VCaP (cell line): ENCODE data around the gene ADARB2.

Experiments used
- H3K27ac ChIP-seq: fragments of 450-650 bp; 2 replicates; pipeline ENCODE4 v1.5.1; 2017
- CTCF ChIP-seq: fragments of 450-650 bp; conservative IDR thresholded peaks from 2 replicates; pipeline ENCODE4 v1.5.1; 2017; ENCODE audit warnings: mild to moderate bottlenecking, moderate library complexity

ADARB2 gene

GRCh38 chr10:1607466-1607865, 129.9 kb downstream of the ADARB2 start:
- TF ChIP-seq CTCF, result no peak
- H3K27ac ChIP-seq, result no peak overlapping the region

GRCh38 chr10:1605999-1606940, 131.1 kb downstream of the ADARB2 start:
- TF ChIP-seq CTCF, result no peak
- no peak overlapping the region for H3K27ac ChIP-seq

- no peak overlapping the region for H3K27ac ChIP-seq
These were observed 132.2 kb downstream of the ADARB2 start for GRCh38 chr10:1605121-1605520.

GRCh38 chr10:1604246-1604645, 133.1 kb downstream of the ADARB2 start:
- no peak overlapping the region for H3K27ac ChIP-seq
- TF ChIP-seq CTCF, result no peak

More at GRCh38 chr10:1605121-1605520, 132.2 kb downstream of the ADARB2 start:
- TF ChIP-seq CTCF, result no peak

- TF ChIP-seq CTCF, result no peak
- H3K27ac ChIP-seq, result no peak overlapping the region
These were observed 134.1 kb downstream of the ADARB2 start for GRCh38 chr10:1603181-1603580.

- no peak overlapping the region for H3K27ac ChIP-seq
- TF ChIP-seq CTCF, result no peak
These were observed 135.3 kb downstream of the ADARB2 start for GRCh38 chr10:1602037-1602484.

GRCh38 chr10:1601406-1601805, 135.9 kb downstream of the ADARB2 start:
- H3K27ac ChIP-seq, result no peak overlapping the region
- no peak for TF ChIP-seq CTCF
